Smooth muscle cell of the brain vasculature (primary cell): ENCODE measurements around the gene ITGA8.
"Not testable (repeated sequence)": the region's sequence is repeated elsewhere in the genome, so short reads cannot be mapped to it uniquely, and the experiment has no call there.

Source experiments
- DNase-seq: peaks from one replicate; pipeline ENCODE4 v3.0.0-alpha.2; 2012; ENCODE audit warnings: low read depth, low spot score

ITGA8 gene

DNA sequence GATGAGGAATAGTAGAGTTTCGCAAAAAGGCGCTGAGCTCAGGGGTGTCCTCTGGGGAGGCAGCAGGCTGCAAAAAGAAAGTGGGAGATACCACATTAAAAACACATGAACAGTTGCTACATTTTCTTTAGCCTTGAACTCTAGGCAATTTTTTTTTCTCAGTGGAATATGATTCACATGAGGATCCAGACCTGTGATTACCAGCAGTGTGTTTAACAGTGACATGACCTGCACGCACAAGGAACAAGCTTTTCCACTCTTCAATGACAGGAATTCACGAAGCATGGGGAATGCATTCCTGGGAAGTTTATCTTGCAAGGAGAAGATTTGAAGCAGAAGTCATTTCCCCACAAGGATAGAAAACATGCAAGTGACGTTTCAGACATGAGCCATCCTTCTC, 161.6 kb downstream of the ITGA8 start:
- DNase-seq = no peak

DNA sequence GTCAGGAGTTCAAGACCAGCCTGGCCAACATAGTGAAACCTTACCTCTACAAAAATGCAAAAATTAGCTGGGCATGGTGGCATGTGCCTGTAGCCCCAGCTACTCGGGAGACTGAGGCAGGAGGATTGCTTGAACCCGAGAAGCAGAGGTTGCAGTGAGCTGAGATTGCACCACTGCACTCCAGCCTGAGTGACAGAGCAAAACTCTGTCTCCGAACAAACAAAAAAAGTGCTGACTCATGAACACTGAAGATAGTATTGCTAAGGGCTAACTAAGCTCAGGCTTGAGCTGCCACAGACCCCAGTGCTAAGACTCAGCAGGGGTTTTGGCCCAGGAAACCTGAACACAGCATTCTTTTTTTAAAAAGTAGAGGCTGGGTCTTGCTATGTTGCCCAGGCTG, 162.6 kb downstream of the ITGA8 start:
- DNase-seq = not testable (repeated sequence)

- DNase-seq = no peak
Measured at GRCh38 chr10:15550950-15551349, 168.8 kb downstream of the ITGA8 start.

GRCh38 chr10:15548331-15548730, 171.4 kb downstream of the ITGA8 start:
- DNase-seq = no peak

- no peak for DNase-seq
Measured at GRCh38 chr10:15546606-15547005, 173.1 kb downstream of the ITGA8 start.

- no peak for DNase-seq
Measured at GRCh38 chr10:15545884-15546283, 173.8 kb downstream of the ITGA8 start.

DNA sequence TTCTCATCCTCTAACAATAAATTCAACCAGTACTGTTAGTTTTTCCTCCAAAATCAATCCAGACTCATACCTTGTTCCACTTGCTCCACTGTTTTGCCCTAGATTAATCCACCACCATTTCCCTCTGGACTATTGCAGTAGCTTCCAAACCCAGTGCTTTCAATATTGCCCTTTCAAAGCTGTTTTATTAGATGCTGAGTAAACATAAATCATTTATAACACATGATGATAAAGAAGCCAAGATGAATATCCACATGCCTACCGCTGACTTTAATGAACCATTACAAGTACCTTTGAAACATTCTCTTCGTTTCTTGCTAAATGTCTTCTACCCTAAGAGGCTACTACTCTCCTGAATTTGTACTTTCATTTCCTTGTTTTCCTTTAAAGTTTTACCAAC, 174.5 kb downstream of the ITGA8 start:
- no peak for DNase-seq

DNA sequence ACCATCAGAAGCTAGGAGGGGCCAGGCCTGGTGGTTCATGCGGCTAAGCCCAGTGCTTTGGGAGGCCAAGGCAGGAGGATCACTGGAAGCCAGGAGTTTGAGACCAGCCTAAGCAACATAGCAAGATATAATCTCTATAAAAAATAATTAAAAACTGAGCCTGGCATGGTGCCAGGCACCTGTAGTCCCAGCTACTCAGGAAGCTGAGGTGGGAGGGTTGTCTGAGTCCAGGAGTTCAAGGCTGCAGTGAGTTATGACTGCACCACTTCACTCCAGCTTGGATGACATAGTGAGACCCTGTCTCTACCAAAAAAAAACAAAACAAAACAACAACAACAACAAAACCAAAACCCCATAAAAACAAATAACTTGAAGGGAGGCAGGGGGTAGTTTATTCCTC, 175.7 kb downstream of the ITGA8 start:
- DNase-seq = no peak

GRCh38 chr10:15542817-15543216, 176.9 kb downstream of the ITGA8 start:
- DNase-seq = no peak

- no peak for DNase-seq
Measured at GRCh38 chr10:15541376-15541775, 178.3 kb downstream of the ITGA8 start.

GRCh38 chr10:15540727-15541126, 179.0 kb downstream of the ITGA8 start:
- no peak for DNase-seq

GRCh38 chr10:15539262-15539661, 180.5 kb downstream of the ITGA8 start:
- no peak for DNase-seq

- DNase-seq = not testable (repeated sequence)
Measured at GRCh38 chr10:15534928-15535538, 184.7 kb downstream of the ITGA8 start.

GRCh38 chr10:15531927-15532722, 187.6 kb downstream of the ITGA8 start:
- DNase-seq = no peak

- DNase-seq = no peak
Measured at GRCh38 chr10:15528859-15529239, 190.9 kb downstream of the ITGA8 start.

DNA sequence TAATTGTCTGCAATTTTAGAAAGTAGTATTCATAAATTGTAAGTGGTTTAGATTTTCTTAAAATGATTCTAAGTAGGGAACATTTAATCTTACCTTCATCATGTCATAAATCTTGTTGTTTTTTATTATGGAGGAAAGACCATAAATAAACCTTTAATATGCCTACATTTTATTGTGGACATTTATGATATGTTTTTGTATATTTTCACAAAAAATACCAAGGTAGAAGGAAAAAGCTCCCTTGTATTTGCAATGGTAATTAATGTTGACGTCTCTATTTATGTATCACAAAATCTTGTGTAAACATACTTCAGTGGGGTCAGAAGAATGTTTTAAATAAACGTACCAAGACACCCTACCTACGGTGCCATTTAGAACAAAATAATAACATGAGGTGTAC, 193.0 kb downstream of the ITGA8 start:
- DNase-seq = no peak

DNA sequence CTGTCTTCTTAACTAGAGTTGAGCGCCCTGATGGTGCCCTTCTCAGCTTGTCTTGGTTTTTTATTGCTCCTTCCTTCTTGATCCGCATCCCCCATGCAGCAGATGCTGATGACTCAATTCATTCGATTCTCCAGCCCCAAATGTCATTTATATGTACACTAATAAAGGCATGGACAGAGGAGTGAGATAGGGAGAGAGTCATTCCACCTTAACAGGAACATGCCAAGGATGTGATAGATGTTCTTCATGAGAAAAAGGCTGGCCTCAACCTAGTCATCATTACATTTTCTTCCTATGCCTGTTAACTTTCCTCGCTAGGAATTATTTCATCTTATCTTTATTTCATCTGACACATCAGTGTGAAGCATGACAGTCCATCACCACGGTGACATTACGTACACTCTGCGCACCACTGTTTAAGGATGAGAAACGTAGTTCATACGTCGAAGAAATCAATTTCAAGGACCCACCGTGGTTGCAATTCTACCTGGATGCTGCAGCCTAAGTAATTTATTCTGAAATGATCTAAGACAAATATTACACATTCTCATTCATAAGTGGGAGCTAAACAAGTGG, 198.3 kb downstream of the ITGA8 start:
- DNase-seq = no peak

- DNase-seq = no peak
Measured at GRCh38 chr10:15518250-15518649, 201.5 kb downstream of the ITGA8 start.

DNA sequence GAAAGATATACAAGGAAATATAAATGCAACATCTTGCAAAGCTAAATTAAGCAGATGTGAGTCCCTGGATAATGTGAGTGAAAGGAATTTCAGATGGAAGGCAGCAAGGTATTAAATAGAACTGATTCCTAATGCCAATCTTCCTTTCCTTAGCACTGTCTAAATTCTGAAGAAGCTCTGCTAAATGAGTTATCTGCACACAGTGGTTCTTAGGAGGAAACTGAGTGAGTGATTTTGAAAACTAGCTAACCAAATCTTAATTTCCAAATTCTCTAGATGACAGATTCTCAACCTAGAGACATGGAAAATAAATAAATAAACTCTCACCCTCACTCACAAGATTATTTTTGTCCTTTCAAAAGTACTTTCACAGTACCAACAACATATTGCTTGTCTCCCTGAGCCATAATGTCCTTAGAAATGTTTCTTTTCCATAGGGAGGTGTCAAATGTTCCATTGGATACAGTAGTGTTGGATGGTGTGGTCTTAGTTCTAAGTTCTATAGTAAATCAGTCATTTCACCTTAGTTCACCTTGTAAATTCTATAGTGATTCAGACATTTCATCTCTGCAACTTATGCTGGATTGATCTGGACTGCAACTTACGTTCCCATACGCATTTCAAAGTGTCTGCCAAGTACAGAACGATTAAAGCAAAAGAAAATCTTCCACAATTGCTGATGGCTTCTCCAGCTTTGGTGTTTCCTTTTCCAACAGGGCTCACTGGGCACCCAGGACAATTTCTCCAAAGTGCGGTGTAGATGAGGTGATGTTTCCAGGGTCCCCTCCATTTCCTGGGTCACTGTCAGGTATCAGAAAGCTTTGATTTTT, 203.3 kb downstream of the ITGA8 start:
- no peak for DNase-seq

DNA sequence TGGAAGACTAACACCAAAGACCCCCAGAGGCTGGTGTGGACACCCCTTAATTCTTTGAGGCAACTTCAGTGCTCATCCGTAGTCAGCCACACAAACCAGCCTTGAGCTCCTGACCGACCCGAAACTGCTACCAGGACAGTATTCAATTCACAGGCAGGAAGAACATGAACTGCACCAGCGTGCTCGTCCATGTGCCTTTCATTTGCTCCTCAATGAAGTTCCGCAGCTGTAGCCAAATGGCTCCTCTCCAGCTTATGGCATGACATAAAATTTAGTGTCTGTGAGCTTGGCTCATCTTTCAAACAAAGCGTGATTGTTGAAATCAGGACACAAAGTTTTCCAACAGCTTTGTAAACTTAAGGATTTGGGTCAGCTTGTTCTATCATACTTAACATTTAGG, 204.5 kb downstream of the ITGA8 start:
- no peak for DNase-seq

- no peak for DNase-seq
Measured at GRCh38 chr10:15510963-15511362, 208.8 kb downstream of the ITGA8 start.

- no peak for DNase-seq
Measured at GRCh38 chr10:15505329-15505728, 214.4 kb downstream of the ITGA8 start.
